GM12892 (cell line): Measurements from ENCODE around the gene TSPEAR.

ENCODE experiments used
- POLR2A ChIP-seq: IDR thresholded peaks from 2 replicates; pipeline ENCODE4 v1.6.1; 2011; ENCODE audit warnings: low read depth, low read length, control low read depth
- POLR2AphosphoS5 ChIP-seq: IDR thresholded peaks from 2 replicates; pipeline ENCODE4 v1.6.1; 2011; ENCODE audit warnings: low read depth, low read length, control low read depth
- TAF1 ChIP-seq: IDR thresholded peaks from 2 replicates; pipeline ENCODE4 v1.6.1; 2011; ENCODE audit warnings: low read depth, mild to moderate bottlenecking, control low read depth, low read length, borderline replicate concordance

DNA sequence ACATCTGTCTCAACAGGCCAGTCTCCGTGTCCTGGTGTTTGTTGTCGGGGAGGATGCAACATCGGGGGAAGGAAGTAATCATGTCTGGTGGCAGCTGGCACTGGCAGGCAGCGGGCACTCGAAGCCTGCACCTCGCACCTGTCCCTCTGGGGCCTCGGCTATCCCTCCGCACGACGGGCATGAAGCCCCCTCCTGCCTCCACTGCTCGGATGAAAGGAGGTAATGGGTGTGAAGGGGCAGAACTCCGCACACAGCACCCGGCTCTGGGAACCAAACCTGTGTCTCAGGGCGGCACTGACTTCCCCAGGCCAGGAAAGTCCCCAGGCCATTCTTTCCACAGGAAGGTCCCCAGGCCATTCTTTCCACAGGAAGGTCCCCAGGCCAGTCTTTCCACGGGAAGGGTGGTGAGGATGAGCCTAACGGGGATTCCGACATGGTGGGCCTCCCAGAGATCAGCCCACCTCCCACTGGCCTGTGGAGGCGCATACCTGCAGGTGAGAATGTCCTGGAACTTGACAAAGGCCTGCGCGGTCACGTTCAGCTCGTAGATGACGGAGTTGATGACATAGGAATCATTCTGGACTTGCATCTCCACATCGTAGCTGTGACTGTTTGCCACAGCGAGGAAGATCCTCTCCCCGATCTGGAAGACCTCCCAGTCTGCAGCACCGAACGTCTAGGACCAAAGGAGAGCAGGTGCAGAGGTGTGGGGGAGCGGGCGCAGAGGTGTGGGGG lies 202.5 kb downstream of the TSPEAR start:
- TF ChIP-seq POLR2AphosphoS5 = no peak
- TF ChIP-seq POLR2A = no peak
- TF ChIP-seq TAF1 = no peak
